Lower lobe of right lung (tissue), 2 donors: ENCODE measurements around the gene LRRC15. TPM values are rescaled to one million over a fixed set of nuclear protein-coding genes. Genes with fewer than 3 reads are reported as not detected.
A peak's percentile ranks its signal among the peaks of the same experiment; 100 is the strongest.

Experiments
- ATAC-seq, 2 donors: fragments of 200-7000 bp; cut with Tn5 transposase; one replicate each; pipeline ENCODE4 v1.9.1; 2020 to 2022; ENCODE audit warnings: mild to moderate bottlenecking in 2 of 2, moderate library complexity in 2 of 2
- DNase-seq: peaks from one replicate; pipeline ENCODE4 v3.0.0-alpha.2; 2020
- H3K27ac ChIP-seq: fragments of 200-600 bp; one replicate; pipeline ENCODE4 v1.8.0; 2022
- H3K27me3 ChIP-seq: fragments of 200-600 bp; one replicate; pipeline ENCODE4 v1.8.0; 2022; ENCODE audit warnings: low read depth
- H3K36me3 ChIP-seq: fragments of 200-600 bp; one replicate; pipeline ENCODE4 v1.8.0; 2022; ENCODE audit warnings: mild to moderate bottlenecking
- H3K4me1 ChIP-seq: fragments of 200-600 bp; one replicate; pipeline ENCODE4 v1.8.0; 2022
- H3K4me3 ChIP-seq: fragments of 200-600 bp; one replicate; pipeline ENCODE4 v1.8.0; 2022; ENCODE audit warnings: mild to moderate bottlenecking
- H3K9me3 ChIP-seq: fragments of 200-600 bp; one replicate; pipeline ENCODE4 v1.8.0; 2022
- CTCF ChIP-seq: fragments of 200-600 bp; IDR thresholded peaks from one replicate; pipeline ENCODE4 v1.8.0; 2022; ENCODE audit warnings: antibody characterized with exemption, mild to moderate bottlenecking
- intact Hi-C: fragments of 100-400 bp; cut with DNase I; formaldehyde crosslinking; loops from one replicate; pipeline ENCODE4 v1.11.0; 2022
- total RNA-seq: library from RNA; stranded (reverse); fragmentation: NEBNext Ultra II Directional; extraction: Animal tissue kit (Norgen Biotek cat#: 25700); gene quantifications from one replicate; pipeline ENCODE4 v1.2.1, GENCODE V29; 2021
- donor health status: DM: no; HTN: yes; CAD: no; lungs with severe emphysema.

Gene LRRC15
- total RNA-seq, 1 donor from 2014 or later = 0.24 TPM

GRCh38 chr3:194401868-194402329 lies 32.4 kb upstream of the LRRC15 start:
- H3K27me3 ChIP-seq = peaks cover 17% of the 10 kb centered on the region
- DNase-seq (no peak), ATAC-seq (no peak)
- intact Hi-C loops = no loop called here
- H3K27ac ChIP-seq = no peak overlapping the region
- H3K9me3 ChIP-seq = no peaks in the 10 kb centered on the region
- no peak for TF ChIP-seq CTCF
- peaks cover 8% of the 10 kb centered on the region for H3K36me3 ChIP-seq
- no peak overlapping the region for H3K4me3 ChIP-seq
- peaks cover 18% of the 10 kb centered on the region for H3K4me1 ChIP-seq

- H3K9me3 ChIP-seq = no peaks in the 10 kb centered on the region
- intact Hi-C loops = no loop called here
- no peak overlapping the region for H3K4me3 ChIP-seq
- H3K27me3 ChIP-seq = peaks cover 22% of the 10 kb centered on the region
- peaks cover 24% of the 10 kb centered on the region for H3K4me1 ChIP-seq
- no peak for ATAC-seq
- no peak overlapping the region for H3K27ac ChIP-seq
- H3K36me3 ChIP-seq = peaks cover 8% of the 10 kb centered on the region
- TF ChIP-seq CTCF = no peak
- DNase-seq = no peak
These were observed 31.8 kb upstream of the LRRC15 start for GRCh38 chr3:194401346-194401745.

GRCh38 chr3:194399874-194400411 lies 30.4 kb upstream of the LRRC15 start:
- Histone ChIP-seq H3K36me3 (no peaks in the 10 kb centered on the region), H3K9me3 (no peaks in the 10 kb centered on the region), H3K27me3 (peaks cover 22% of the 10 kb centered on the region), H3K27ac (no peak overlapping the region), H3K4me3 (no peak overlapping the region), H3K4me1 (peaks cover 29% of the 10 kb centered on the region)
- intact Hi-C loops = loop anchor here (10.0 kb wide), 1 partner anchor 55 kb away; no protein-coding TSS in a partner anchor
- no peak for DNase-seq
- ATAC-seq = no peak
- TF ChIP-seq CTCF = no peak

GRCh38 chr3:194399166-194399565 lies 29.6 kb upstream of the LRRC15 start, which contains the start of gene GP5:
Gene GP5 (minus strand): TSS chr3:194399266. CDS start chr3:194398282, 984 bp downstream.
- peak within 1 kb of the TSS; percentile 39 for H3K4me3 ChIP-seq
- H3K27ac ChIP-seq = no peak within 1 kb of the TSS
- H3K27me3 ChIP-seq = peaks cover 22% of the 10 kb centered on the region
- peaks cover 29% of the 10 kb centered on the region for H3K4me1 ChIP-seq
- ATAC-seq (no peak), DNase-seq (no peak)
- H3K36me3 ChIP-seq = no peaks in the 10 kb centered on the region
- intact Hi-C loops = loop anchor here (10.0 kb wide), 1 partner anchor 54 kb away; no protein-coding TSS in a partner anchor
- H3K9me3 ChIP-seq = no peaks in the 10 kb centered on the region
- no peak for TF ChIP-seq CTCF

- no peak for TF ChIP-seq CTCF
- Histone ChIP-seq H3K9me3 (no peaks in the 10 kb centered on the region), H3K4me1 (peaks cover 29% of the 10 kb centered on the region), H3K36me3 (no peaks in the 10 kb centered on the region), H3K27me3 (peaks cover 22% of the 10 kb centered on the region), H3K27ac (no peak overlapping the region), H3K4me3 (peak overlapping the region; percentile 39)
- intact Hi-C loops = loop anchor here (10.0 kb wide), 1 partner anchor 53 kb away; no protein-coding TSS in a partner anchor
- ATAC-seq (peak; percentile 27 to 44), DNase-seq (no peak)
These were observed 28.3 kb upstream of the LRRC15 start for GRCh38 chr3:194397757-194398312.
